ENCODE measurements around the gene ABCB7.

DNA sequence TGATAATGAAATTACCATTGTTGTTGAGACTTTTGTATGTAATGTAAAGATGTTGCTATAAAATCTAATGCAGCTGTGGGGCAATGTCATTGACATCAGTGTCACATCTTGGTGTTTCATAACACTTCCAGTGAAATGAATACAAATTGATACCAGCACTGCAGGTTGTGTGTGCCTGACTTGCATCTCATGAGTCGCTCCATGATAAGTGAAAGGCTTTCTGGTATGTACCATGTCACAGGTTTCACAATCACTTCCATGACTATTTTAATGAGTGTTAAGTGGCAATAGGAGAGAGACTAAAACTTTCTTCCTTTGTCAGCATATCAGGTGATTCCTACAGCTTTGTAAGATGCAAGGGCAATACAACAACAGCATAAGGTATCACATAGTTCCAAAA is 94.4 kb downstream of the ABCB7 start:
- TF ChIP-seq, protein P1, sequence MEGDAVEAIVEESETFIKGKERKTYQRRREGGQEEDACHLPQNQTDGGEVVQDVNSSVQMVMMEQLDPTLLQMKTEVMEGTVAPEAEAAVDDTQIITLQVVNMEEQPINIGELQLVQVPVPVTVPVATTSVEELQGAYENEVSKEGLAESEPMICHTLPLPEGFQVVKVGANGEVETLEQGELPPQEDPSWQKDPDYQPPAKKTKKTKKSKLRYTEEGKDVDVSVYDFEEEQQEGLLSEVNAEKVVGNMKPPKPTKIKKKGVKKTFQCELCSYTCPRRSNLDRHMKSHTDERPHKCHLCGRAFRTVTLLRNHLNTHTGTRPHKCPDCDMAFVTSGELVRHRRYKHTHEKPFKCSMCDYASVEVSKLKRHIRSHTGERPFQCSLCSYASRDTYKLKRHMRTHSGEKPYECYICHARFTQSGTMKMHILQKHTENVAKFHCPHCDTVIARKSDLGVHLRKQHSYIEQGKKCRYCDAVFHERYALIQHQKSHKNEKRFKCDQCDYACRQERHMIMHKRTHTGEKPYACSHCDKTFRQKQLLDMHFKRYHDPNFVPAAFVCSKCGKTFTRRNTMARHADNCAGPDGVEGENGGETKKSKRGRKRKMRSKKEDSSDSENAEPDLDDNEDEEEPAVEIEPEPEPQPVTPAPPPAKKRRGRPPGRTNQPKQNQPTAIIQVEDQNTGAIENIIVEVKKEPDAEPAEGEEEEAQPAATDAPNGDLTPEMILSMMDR (IDR thresholded peaks at IDR 0.05; ENCODE audit: insufficient read depth, low read length) = no peak
- TF ChIP-seq, protein P2, sequence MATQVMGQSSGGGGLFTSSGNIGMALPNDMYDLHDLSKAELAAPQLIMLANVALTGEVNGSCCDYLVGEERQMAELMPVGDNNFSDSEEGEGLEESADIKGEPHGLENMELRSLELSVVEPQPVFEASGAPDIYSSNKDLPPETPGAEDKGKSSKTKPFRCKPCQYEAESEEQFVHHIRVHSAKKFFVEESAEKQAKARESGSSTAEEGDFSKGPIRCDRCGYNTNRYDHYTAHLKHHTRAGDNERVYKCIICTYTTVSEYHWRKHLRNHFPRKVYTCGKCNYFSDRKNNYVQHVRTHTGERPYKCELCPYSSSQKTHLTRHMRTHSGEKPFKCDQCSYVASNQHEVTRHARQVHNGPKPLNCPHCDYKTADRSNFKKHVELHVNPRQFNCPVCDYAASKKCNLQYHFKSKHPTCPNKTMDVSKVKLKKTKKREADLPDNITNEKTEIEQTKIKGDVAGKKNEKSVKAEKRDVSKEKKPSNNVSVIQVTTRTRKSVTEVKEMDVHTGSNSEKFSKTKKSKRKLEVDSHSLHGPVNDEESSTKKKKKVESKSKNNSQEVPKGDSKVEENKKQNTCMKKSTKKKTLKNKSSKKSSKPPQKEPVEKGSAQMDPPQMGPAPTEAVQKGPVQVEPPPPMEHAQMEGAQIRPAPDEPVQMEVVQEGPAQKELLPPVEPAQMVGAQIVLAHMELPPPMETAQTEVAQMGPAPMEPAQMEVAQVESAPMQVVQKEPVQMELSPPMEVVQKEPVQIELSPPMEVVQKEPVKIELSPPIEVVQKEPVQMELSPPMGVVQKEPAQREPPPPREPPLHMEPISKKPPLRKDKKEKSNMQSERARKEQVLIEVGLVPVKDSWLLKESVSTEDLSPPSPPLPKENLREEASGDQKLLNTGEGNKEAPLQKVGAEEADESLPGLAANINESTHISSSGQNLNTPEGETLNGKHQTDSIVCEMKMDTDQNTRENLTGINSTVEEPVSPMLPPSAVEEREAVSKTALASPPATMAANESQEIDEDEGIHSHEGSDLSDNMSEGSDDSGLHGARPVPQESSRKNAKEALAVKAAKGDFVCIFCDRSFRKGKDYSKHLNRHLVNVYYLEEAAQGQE (IDR thresholded peaks at IDR 0.05; ENCODE audit: insufficient replicate concordance, low read depth) = no peak
- TF ChIP-seq GABPA (IDR thresholded peaks at IDR 0.05; ENCODE audit: low read depth) (no peak), POLR2AphosphoS5 (IDR thresholded peaks at IDR 0.05; ENCODE audit: low read depth) (no peak), SPI1 (IDR thresholded peaks at IDR 0.05; ENCODE audit: borderline replicate concordance, low read depth) (no peak)

Measured in HL-60 (cell line).